ENCODE measurements around the gene GAMT.
A peak's percentile ranks its signal among the peaks of the same experiment; 100 is the strongest.

The GAMT gene

DNA sequence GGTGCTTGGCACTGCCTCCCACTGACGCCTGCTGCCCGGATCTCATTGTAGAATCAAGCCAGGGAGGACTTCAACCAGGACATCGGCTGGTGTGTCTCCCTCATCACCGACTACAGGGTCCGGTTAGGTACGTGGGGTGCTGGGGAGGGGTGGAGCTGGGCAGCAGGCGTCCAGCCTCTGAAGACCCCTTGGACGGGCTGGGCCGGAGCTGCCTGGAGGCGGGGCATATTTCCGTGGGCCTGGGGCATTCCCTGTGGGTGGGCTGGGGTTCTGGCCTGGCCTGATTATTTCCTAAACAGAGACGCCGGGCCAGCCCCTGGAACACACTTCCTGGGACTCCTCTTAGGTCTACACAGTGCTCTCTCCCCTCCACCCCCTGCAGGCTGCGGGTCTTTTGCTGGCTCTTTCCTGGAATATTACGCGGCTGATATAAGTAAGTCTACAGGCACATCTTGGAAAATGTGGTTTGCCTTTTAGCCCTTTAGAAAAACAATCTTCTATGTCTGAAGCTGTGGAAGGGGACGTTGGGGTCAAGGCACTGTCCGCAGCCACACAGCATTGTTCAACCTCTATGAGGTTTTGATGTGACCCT is 32.0 kb downstream of the GAMT start:
- no peak overlapping the region for H3K4me3 ChIP-seq (replicated peaks; ENCODE audit: low read depth, low read length)
- peaks cover 24% of the 10 kb centered on the region for H3K36me3 ChIP-seq (ENCODE audit: control insufficient read depth, insufficient read depth, low read length)
- TF ChIP-seq, protein P1, sequence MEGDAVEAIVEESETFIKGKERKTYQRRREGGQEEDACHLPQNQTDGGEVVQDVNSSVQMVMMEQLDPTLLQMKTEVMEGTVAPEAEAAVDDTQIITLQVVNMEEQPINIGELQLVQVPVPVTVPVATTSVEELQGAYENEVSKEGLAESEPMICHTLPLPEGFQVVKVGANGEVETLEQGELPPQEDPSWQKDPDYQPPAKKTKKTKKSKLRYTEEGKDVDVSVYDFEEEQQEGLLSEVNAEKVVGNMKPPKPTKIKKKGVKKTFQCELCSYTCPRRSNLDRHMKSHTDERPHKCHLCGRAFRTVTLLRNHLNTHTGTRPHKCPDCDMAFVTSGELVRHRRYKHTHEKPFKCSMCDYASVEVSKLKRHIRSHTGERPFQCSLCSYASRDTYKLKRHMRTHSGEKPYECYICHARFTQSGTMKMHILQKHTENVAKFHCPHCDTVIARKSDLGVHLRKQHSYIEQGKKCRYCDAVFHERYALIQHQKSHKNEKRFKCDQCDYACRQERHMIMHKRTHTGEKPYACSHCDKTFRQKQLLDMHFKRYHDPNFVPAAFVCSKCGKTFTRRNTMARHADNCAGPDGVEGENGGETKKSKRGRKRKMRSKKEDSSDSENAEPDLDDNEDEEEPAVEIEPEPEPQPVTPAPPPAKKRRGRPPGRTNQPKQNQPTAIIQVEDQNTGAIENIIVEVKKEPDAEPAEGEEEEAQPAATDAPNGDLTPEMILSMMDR (IDR thresholded peaks at IDR 0.05; ENCODE audit: insufficient read depth, low read length, poor library complexity, severe bottlenecking): no peak
- H3K27me3 ChIP-seq (replicated peaks; ENCODE audit: control insufficient read depth, insufficient read depth, low read length): no peaks in the 10 kb centered on the region
- DNase-seq (ENCODE audit: extremely low read depth, insufficient read length): no peak

DNA sequence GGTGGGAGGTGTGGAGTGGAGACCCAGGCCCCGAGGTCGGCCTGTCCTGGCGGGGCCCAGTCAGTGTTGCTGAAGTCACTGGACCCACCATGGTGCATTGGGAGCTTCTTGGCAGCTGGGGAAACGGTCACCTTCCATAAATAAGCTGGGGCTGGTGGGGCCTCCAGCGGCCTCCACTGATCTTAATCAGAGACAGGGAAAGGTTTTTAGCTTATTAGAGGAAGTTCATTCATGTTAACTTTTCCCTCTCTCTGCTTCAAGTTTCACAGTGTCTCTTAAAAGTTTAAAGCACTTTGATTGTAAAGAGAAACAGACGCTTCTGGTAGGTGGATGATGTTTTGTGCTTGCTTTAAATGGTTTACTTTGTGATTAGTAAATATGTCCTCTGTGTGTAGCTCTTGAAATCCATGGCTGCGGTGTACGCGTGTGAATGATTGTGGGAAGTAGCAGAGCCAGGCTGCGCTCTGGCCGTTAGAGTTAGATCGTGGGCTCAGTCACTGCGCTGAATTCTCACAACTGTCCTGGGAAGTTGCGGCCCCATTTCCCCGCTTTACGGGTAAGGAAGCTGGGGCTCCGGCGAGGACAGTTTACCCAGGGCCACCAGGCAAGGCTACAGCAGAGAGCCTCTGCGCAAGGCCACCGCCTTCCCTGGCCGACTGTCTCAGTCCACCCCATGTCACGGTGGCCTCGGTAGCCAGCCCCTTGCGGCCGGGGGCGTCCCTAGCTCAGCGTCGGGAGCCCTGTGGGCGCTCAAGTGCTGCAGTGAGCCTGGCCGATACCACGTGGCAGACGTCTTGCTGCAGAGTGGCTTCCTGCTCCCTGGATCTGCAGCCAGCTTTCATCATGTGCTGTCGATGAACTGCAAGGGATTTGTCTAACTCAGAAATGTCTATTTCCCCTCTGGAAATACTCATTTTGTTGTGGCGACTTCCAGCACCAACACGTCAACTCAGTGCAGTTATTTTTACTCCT is 34.2 kb downstream of the GAMT start:
- TF ChIP-seq, protein P1 (IDR thresholded peaks at IDR 0.05; ENCODE audit: insufficient read depth, low read length, poor library complexity, severe bottlenecking): no peak
- H3K4me3 ChIP-seq (replicated peaks; ENCODE audit: low read depth, low read length): no peak overlapping the region
- peaks cover 19% of the 10 kb centered on the region for H3K36me3 ChIP-seq (ENCODE audit: control insufficient read depth, insufficient read depth, low read length)
- no peak for DNase-seq (ENCODE audit: extremely low read depth, insufficient read length)
- no peaks in the 10 kb centered on the region for H3K27me3 ChIP-seq (replicated peaks; ENCODE audit: control insufficient read depth, insufficient read depth, low read length)

DNA sequence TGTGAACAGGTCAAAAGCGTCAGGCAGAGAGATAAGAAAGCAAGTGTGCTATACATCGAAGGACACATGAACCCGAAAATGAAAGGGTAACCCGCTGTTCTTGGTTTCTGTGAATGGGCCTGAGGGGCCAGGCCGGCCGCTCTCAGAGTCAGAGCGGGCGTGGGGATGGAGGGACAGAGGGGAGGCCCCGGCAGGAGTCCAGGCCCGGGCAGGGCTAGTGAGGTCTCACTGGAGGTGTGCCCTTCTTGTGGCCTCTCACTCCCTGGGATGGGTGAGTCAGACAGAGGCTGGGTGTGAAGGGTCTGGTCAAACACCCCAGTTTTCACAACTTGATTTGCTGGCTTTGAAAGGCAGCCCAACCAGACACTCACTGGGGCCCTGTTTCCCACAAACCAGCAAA is 35.0 kb downstream of the GAMT start:
- no peak for DNase-seq (ENCODE audit: extremely low read depth, insufficient read length)
- TF ChIP-seq, protein P1 (IDR thresholded peaks at IDR 0.05; ENCODE audit: insufficient read depth, low read length, poor library complexity, severe bottlenecking): no peak
- Histone ChIP-seq H3K27me3 (replicated peaks; ENCODE audit: control insufficient read depth, insufficient read depth, low read length) (no peaks in the 10 kb centered on the region), H3K36me3 (ENCODE audit: control insufficient read depth, insufficient read depth, low read length) (peaks cover 20% of the 10 kb centered on the region), H3K4me3 (replicated peaks; ENCODE audit: low read depth, low read length) (no peak overlapping the region)

DNA sequence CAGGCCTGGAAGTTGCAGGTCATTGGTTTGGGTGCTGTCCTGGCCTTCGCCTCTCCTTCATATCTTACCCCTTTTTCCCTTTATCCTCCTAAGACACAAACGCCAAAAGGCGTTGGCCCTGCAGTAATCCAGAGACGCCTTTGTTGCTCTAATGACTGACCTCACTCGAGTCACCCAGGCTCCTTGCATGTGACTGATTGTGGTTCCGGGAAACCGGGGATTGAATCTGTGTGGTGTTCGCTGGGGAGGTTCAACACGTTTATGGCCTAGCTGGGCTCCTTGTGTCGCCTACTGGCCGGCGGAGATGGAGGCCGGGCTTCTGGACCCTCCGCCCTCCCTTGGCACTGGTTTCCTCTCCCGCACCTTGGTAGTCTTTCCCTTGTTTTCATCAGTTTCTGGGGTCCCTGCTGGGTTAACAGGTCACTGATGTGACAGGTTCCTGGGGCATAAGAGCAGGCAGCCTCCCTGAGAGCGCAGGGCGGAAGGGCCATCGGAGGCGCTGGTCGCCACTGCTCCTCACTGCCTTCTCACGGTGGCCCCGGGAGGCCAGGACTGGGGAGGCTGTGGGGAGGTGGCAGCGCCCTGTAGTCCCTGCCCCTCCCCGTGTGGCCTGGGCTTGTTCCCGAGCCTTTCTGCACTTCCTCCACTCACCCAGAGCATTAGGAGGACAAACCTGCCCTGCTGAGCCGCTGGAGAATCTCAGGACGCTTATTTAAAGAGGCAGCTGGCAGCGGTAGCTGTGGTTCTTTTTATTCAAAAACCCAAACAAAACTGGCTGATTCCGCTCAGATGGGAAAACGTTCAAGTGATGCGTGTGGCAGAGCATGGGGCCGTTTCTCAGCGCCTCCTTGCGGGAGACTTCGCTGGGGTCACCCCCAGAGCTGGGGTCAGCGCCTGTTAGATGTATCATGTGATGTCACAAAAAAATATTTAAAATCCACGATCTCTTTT is 35.7 kb downstream of the GAMT start:
- TF ChIP-seq, protein P1 (IDR thresholded peaks at IDR 0.05; ENCODE audit: insufficient read depth, low read length, poor library complexity, severe bottlenecking): no peak
- Histone ChIP-seq H3K36me3 (ENCODE audit: control insufficient read depth, insufficient read depth, low read length) (peaks cover 18% of the 10 kb centered on the region), H3K4me3 (replicated peaks; ENCODE audit: low read depth, low read length) (no peak overlapping the region), H3K27me3 (replicated peaks; ENCODE audit: control insufficient read depth, insufficient read depth, low read length) (no peaks in the 10 kb centered on the region)
- no peak for DNase-seq (ENCODE audit: extremely low read depth, insufficient read length)

DNA sequence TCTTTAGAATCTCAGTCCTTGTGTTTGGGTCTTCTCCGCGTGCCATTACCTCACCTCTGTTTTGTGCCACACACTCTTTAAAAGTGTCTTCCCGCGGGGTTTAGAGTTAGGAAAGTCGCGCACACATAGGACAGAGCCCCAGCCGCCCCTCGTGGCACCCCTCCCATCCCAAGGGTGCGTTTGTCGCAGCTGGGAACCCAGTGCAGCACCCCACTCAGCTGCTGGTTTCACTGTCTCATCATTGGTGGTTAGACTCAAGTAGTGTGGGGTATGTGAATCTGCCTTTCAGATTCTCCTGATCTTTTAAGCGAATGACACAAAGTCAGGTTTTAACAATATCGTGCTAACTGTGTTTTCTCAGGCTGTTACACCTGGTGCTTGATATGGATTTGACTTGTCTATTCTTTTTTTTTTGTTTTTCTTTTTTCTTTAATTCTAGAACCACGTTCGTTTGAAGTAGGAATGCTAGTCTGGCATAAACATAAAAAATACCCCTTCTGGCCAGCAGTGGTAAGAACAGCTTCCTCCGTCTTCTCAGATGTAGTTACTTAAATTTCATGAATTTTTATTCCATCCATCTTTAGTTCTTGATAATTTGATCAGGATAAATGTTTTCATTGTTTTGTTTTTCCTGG is 37.2 kb downstream of the GAMT start:
- DNase-seq (ENCODE audit: extremely low read depth, insufficient read length): no peak
- TF ChIP-seq, protein P1 (IDR thresholded peaks at IDR 0.05; ENCODE audit: insufficient read depth, low read length, poor library complexity, severe bottlenecking): peak; percentile 21
- no peaks in the 10 kb centered on the region for H3K27me3 ChIP-seq (replicated peaks; ENCODE audit: control insufficient read depth, insufficient read depth, low read length)
- no peak overlapping the region for H3K4me3 ChIP-seq (replicated peaks; ENCODE audit: low read depth, low read length)
- peaks cover 19% of the 10 kb centered on the region for H3K36me3 ChIP-seq (ENCODE audit: control insufficient read depth, insufficient read depth, low read length)

Measured in GM06990 (cell line).